AG10803 (cell line): ENCODE measurements around the gene PLIN5.
"Not testable (repeated sequence)": the region's sequence is repeated elsewhere in the genome, so short reads cannot be mapped to it uniquely, and the experiment has no call there.

ENCODE experiments used
- DNase-seq: peaks from one replicate; pipeline ENCODE4 v3.0.0; 2010; ENCODE audit warnings: low read depth
- H3K4me3 ChIP-seq: 2 replicates; pipeline ENCODE4 v1.5.1; 2011; ENCODE audit warnings: mild to moderate bottlenecking, low read length, control low read depth
- TF ChIP-seq, protein P1 (sequence below): conservative IDR thresholded peaks from 2 replicates; pipeline ENCODE4 v1.5.1; 2011; ENCODE audit warnings: mild to moderate bottlenecking, low read length, control low read depth, inconsistent platforms

Gene PLIN5

DNA sequence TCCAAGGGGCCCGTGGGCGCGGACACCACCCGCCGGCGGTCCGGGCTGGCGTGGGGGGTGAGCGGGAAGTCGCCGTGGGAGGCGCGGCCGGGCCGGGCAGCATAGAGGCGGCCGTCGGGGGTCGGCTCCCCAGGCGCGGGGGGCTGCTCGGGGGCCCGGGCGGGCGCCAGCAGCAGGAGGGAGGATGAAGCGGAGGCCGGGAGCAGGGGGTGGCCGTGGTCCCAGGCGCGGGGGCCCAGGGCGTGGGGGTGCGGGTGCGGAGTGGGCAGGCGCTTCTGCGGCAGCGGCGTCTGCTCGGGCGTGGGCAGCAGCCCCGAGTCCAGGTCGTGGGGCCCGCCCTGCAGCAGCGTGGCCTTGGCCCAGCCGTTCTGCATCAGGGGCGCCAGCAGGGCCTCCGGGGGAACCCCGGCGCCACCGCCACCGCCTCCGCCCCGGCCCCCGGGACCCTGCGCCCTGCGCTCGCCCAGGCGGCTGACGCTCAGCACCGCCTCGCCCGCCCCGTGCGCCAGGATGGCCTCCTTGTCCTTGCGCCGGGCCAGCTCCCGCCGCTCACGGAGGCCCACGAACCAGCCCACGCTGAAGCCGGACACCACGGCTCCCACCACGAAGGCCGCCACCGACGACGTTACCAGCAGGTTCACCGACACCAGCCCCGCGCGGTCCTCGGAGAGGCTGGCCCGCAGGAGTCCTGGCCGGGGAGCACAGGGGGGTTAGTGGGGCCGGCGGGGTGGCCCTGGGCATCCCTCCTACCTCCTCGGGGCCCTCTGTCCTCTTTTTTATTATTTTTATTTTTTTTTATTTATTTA is 9.0 kb upstream of the PLIN5 start:
- DNase-seq, result no peak
- TF ChIP-seq, protein P1, sequence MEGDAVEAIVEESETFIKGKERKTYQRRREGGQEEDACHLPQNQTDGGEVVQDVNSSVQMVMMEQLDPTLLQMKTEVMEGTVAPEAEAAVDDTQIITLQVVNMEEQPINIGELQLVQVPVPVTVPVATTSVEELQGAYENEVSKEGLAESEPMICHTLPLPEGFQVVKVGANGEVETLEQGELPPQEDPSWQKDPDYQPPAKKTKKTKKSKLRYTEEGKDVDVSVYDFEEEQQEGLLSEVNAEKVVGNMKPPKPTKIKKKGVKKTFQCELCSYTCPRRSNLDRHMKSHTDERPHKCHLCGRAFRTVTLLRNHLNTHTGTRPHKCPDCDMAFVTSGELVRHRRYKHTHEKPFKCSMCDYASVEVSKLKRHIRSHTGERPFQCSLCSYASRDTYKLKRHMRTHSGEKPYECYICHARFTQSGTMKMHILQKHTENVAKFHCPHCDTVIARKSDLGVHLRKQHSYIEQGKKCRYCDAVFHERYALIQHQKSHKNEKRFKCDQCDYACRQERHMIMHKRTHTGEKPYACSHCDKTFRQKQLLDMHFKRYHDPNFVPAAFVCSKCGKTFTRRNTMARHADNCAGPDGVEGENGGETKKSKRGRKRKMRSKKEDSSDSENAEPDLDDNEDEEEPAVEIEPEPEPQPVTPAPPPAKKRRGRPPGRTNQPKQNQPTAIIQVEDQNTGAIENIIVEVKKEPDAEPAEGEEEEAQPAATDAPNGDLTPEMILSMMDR, result no peak
- no peak overlapping the region for H3K4me3 ChIP-seq

DNA sequence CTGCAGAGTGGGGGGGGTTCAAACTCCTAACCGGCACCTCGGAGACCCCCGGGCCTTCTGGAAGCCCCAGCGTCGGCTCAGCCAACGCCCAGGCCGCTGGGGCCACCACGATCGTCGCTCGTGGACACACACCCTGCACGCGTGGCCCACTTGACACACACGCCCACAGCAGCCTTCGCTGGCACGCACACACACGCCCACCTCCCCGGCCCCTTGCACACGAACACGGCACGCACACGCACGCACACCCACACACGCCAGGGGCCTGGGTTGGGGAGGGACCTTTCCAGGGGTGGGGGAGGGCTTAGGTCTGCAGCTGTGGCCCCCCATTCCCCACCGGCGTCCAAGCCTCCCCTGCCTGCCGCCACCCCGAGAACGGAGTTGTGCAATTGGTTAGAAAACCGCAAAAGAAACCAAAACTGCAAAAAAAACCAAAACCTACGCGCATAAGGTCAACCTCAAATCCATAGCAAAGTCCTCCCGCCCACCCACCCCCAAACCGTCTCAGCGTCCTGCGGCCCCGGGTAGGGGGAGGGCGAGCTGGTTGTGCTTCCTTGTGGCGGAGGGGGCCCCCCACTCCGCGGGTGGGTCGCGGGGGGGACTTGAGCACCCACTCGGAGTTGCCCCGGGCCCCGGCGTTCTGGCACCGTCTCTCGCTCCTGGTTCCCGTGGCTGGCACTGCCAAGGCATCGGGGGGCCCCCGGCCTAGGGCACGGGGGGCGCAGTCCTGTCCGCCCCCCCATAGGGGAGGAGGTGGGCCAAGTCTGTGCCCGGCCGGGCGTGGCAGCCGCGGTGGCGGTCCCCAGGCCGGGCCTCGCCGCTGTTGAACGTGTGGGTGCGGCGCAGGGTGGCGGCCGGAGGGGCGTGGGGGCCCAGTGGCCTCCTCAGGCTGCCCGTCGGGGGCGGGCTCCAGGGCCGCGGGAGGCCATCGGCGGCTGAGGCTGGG is 8.1 kb upstream of the PLIN5 start:
- no peak for DNase-seq
- TF ChIP-seq, protein P1, result no peak
- no peak overlapping the region for H3K4me3 ChIP-seq

DNA sequence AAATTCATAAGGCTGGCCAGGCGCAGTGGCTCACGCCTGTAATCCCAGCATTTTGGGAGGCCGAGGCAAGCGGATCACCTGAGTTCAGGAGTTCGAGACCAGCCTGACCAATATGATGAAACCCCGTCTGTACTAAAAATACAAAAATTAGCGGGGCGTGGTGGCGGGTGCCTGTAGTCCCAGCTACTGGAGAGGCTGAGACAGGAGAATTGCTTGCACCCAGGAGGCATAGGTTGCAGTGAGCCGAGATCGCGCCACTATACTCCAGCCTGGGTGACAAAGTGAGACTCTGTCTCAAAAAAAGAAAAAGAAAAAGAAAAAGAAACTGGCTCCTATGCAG is 6.8 kb upstream of the PLIN5 start:
- not testable (repeated sequence) for H3K4me3 ChIP-seq, DNase-seq

DNA sequence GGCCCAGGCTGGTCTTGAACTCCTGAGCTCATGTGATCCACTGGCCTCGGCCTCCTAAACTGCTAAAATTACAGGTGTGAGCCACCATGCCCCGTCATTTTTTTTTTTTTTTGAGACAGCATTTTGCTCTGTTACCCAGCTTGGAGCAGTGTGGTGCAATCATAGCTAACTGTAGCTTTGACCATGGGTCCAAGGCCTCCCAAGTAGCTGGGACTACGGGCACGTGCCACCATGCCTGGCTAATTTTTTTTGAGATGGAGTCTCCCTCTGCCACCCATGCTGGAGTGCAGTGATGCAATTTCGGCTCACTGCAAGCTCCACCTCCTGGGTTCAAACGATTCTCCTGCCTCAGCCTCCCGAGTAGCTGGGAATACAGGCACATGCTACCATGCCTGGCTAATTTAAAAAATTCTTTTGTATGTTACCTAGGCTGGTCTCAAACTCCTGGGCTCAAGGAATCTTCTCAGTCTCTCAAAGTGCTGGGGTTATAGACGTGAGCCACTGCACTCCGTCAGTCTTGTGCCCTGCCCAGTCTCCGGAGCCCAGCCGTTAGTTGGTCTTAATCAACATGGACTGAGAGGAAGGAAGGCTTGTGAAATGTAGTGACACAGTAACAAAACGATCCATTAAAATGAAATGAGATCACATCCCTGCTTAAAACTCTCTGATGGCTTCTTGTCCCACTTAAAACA is 6.2 kb upstream of the PLIN5 start:
- no peak for DNase-seq
- TF ChIP-seq, protein P1, result no peak
- no peak overlapping the region for H3K4me3 ChIP-seq

DNA sequence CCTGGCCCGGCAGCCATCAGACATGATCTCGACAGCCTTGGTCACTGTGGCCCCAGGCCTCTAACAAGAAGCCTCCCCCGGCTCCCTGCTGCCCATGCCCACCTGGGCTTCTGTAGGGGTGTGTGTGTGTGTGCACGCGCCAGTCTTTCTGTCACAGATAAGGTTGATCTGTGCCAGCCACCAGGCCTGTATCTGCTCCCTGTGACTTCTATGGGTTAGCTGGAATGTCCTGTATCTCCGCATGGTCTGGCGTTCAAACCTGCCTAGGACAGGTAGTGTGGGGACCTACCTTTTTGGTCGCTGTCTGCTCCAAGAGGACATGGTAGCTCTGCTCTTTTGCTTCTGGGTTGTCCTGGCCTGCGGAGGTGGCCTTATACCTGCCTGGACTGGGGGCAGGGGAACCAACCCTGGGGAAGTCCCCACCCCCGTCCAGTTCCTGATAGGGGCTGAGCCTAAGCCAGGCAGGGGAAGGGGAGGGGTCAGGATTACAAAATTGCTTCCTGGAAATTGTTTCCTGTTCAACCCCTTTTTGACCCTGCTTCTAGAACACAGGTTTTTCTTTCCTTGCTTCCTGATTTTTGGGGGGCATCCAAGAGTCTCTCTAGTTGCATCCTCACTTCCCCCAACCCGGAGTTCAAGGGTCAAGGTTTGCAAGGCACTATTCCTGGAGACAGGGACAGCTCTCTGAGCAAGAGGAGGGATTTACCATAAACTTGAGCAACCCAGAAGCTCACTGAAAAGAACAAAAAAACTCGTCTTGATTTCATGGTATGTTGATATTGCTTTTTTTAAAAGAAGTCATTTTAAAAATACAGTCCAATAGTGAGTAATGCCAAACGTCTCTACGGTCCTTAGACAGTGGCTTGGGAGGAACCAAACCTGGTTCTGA is 4.9 kb upstream of the PLIN5 start, which contains the start of gene LRG1:
Gene LRG1 (minus strand): TSS at position 344 of the 889 bp plus-strand sequence. CDS start 23 bp downstream, at position 321.
- no peak within 1 kb of the TSS for H3K4me3 ChIP-seq
- TF ChIP-seq, protein P1, result no peak
- DNase-seq, result no peak

DNA sequence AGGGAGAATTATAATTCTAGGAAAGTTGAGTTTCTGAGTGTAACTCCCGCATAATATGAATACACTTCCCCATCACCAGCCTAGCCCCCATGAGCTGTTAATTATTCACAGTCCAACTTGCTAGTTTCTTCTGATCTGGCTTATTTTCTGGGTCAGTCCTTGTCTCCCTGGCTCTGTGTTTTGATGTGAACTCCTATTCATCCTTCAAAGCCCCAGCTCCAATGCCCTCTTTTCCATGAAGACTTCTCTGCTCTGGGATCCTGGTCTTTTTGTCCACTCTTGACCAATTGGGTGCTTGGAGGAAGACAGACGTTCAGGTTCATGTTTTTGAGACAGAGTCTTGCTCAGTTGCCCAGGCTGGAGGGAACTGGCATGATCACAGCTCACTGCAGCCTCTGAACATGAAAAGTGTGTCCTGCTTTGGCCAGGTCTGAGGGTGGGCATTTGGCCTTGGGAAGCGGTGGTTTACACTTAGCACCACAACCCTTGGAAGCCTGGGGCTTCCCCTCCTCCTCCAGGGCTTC is 4.2 kb upstream of the PLIN5 start:
- no peak for DNase-seq
- no peak overlapping the region for H3K4me3 ChIP-seq
- TF ChIP-seq, protein P1, result no peak
